H4 (cell line): Measurements from ENCODE around the gene TNFAIP6. TPM values are rescaled to one million over a fixed set of nuclear protein-coding genes. Genes with fewer than 3 reads are reported as not detected.
"Not testable (repeated sequence)": the region's sequence is repeated elsewhere in the genome, so short reads cannot be mapped to it uniquely, and the experiment has no call there.

Source experiments
- DNase-seq: peaks from one replicate; pipeline ENCODE4 v3.0.0-alpha.2; 2015; ENCODE audit warnings: low spot score
- total RNA-seq: library from RNA; depleted of rRNA; stranded (reverse); fragments of >200 nt; shearing (Covaris generic); gene quantifications from 2 replicates; pipeline ENCODE4 v1.2.3, GENCODE V29; 2014; rRNA removed

Gene TNFAIP6
- total RNA-seq, 1 experiment from 2014 or later, result 1.5 TPM

GRCh38 chr2:151417650-151418049, 60.3 kb downstream of the TNFAIP6 start:
- no peak for DNase-seq

DNA sequence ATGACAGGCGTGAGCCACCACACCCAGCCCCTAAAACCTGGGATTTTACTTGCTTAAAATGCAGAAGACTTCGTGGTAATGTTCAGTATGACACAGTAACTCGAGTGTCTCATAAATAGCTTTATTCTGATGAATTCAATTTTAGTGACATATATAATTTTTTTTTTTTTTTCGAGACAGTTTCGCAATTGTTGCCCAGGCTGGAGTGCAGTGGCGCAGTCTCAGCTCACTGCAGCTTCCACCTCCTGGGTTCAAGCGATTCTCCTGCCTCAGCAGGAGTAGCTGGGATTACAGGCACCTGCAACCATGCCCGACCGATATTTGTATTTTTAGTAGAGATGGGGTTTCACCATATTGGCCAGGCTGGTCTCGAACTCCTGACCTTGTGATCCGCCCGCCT, 64.3 kb downstream of the TNFAIP6 start:
- not testable (repeated sequence) for DNase-seq

DNA sequence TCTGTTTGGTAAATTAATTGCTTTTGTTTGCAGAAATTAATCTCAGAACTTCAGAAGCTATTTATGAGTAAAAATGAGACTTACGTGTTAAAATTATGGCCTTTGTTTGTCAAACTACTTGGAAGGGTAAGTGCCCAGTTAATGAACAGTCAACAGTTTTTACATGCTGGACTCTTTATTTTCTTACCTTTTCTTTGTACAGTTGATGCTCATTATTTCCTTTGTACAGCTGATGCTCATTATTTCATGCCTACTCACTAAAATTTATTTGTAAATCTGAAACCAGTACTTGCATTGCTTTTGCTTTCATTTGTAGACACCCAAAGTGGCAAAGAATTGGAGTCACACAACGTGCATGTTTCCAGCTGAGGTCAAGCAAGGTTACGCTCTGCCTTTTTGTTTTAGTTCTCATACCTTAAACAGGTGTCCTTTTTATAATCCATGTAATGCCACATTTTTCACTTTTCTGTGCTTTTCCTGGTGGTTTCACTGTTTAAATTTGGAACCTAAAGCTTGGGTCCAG, 65.6 kb downstream of the TNFAIP6 start:
- no peak for DNase-seq

DNA sequence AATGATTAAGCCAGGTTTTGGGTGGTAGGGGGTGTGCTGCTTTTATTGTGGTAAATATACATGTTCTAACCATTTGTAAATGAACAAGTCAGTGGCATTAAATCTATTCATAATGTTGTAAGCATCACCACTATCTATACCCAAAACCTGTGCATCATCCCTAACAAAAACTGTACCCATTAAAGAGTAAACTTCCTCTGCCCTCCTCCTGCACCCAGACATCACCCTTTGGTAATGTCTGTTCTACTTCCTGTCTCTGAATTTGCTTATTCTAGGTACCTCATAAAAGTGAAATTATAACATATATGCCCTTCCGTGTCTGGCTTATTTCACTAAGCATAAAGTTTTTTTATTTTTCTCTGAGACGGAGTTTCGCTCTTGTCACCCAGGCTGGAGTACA, 66.4 kb downstream of the TNFAIP6 start:
- DNase-seq, result no peak

Other genes starting within 250 kb of the TNFAIP6 start
- 0.37 and 2.0 TPM in 2 replicates for gene RBM43, start 95.7 kb upstream of the TNFAIP6 start, total RNA-seq
- 23.0 and 23.6 TPM in 2 replicates for gene NMI, start 67.9 kb upstream of the TNFAIP6 start, total RNA-seq
- 16.4 and 23.6 TPM in 2 replicates for gene RIF1, start 52.3 kb downstream of the TNFAIP6 start, total RNA-seq